Suprapubic skin (tissue), 4 donors: ENCODE data around the gene TENM3.

Source experiments
- POLR2A ChIP-seq, 2 donors: fragments of 450-650 bp; IDR thresholded peaks; one replicate each; pipeline ENCODE4 v1.6.1; 2017; ENCODE audit warnings: antibody characterized with exemption in 2 of 2, mild to moderate bottlenecking in 2 of 2, moderate library complexity in 2 of 2
- POLR2AphosphoS5 ChIP-seq, 3 donors: sonication (generic); formaldehyde crosslinking; IDR thresholded peaks; one replicate each; pipeline ENCODE4 v1.6.1; 2017; ENCODE audit warnings: antibody characterized with exemption in 3 of 3
- TF ChIP-seq, protein P1 (sequence below), 2 donors: fragments of 200-600 bp in 1 of 2; fragments of 450-650 bp in 1 of 2; sonication (generic) in 1 of 2; IDR thresholded peaks; one replicate each; pipeline ENCODE4 v1.5.1; 2016 to 2019; ENCODE audit warnings: antibody characterized with exemption in 2 of 2, mild to moderate bottlenecking in 1 of 2, moderate library complexity in 1 of 2

DNA sequence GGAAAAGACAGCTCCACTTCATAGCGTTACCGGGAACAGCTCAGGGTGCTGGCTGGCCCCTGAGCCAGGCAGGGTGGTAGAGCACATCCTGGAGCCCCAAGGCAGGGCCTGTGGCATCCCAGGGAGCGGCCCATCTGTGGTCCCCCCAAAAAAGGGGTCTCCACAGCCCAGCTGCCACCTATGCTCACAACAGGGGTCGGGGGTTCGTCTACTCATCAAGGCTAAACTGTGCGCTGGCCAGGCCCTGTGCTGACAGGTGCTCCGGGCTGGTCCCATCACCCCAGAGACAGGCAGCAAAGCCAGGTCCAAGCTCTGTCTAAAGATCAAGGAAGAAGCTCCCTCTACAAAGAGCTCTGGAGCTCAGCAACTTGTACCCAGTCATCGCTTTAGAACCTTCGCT is 596.1 kb downstream of the TENM3 start:
- TF ChIP-seq, protein P1, sequence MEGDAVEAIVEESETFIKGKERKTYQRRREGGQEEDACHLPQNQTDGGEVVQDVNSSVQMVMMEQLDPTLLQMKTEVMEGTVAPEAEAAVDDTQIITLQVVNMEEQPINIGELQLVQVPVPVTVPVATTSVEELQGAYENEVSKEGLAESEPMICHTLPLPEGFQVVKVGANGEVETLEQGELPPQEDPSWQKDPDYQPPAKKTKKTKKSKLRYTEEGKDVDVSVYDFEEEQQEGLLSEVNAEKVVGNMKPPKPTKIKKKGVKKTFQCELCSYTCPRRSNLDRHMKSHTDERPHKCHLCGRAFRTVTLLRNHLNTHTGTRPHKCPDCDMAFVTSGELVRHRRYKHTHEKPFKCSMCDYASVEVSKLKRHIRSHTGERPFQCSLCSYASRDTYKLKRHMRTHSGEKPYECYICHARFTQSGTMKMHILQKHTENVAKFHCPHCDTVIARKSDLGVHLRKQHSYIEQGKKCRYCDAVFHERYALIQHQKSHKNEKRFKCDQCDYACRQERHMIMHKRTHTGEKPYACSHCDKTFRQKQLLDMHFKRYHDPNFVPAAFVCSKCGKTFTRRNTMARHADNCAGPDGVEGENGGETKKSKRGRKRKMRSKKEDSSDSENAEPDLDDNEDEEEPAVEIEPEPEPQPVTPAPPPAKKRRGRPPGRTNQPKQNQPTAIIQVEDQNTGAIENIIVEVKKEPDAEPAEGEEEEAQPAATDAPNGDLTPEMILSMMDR (IDR thresholded peaks at IDR 0.05): no peak
- TF ChIP-seq POLR2AphosphoS5 (IDR thresholded peaks at IDR 0.05) (no peak), POLR2A (IDR thresholded peaks at IDR 0.05) (no peak)
